Kidney (tissue), 14 donors: ENCODE results near the gene PCSK9. TPM values are rescaled to one million over a fixed set of nuclear protein-coding genes. Genes with fewer than 3 reads are reported as not detected.

Source experiments
- DNase-seq, 5 donors: peaks; one replicate each; pipeline ENCODE4 v3.0.0-alpha.2; 2013 to 2020
- FAIRE-seq: peaks from 2 replicates; lab custom pipeline; 2012; peaks lifted over from hg19 to GRCh38; lab: Jason Lieb, UNC
- H3K27ac ChIP-seq, 2 donors: one replicate each; pipeline ENCODE4 v1.7.0; 2013; ENCODE audit warnings: low read depth in 2 of 2, low read length in 2 of 2, inconsistent platforms in 1 of 2
- H3K27me3 ChIP-seq: one replicate; pipeline ENCODE4 v1.7.1; 2013; ENCODE audit warnings: low read length, inconsistent platforms; ENCODE audit not compliant: control insufficient read depth, insufficient read depth
- H3K36me3 ChIP-seq, 3 donors: one replicate each; pipeline versions ENCODE4 v1.7.0 to v1.7.1; 2013; ENCODE audit warnings: low read length in 3 of 3, control low read depth in 1 of 3, inconsistent platforms in 1 of 3; ENCODE audit not compliant: insufficient read depth in 3 of 3, control insufficient read depth in 2 of 3
- H3K4me1 ChIP-seq, 3 donors: one replicate each; pipeline versions ENCODE4 v1.7.0 to v1.7.1; 2013; ENCODE audit warnings: low read length in 3 of 3, inconsistent platforms in 1 of 3, low read depth in 1 of 3; ENCODE audit not compliant: control insufficient read depth in 2 of 3, insufficient read depth in 2 of 3
- H3K4me3 ChIP-seq, 3 donors: one replicate each; pipeline versions ENCODE4 v1.7.0 to v1.8.1; 2013; ENCODE audit warnings: low read length in 3 of 3, control low read depth in 1 of 3, inconsistent platforms in 1 of 3
- H3K9ac ChIP-seq, 3 donors: one replicate each; pipeline versions ENCODE4 v1.7.0 to v1.7.1; 2013; ENCODE audit warnings: low read length in 3 of 3, control low read depth in 1 of 3, inconsistent platforms in 1 of 3
- H3K9me3 ChIP-seq, 3 donors: one replicate each; pipeline versions ENCODE4 v1.7.0 to v1.7.1; 2013; ENCODE audit warnings: low read length in 3 of 3, control low read depth in 1 of 3, inconsistent platforms in 1 of 3; ENCODE audit not compliant: control insufficient read depth in 2 of 3, insufficient read depth in 1 of 3
- CTCF ChIP-seq: IDR thresholded peaks from 3 replicates; pipeline ENCODE4 v1.5.1; 2012; ENCODE audit warnings: mild to moderate bottlenecking, moderate library complexity, borderline replicate concordance; ENCODE audit not compliant: insufficient read depth; ENCODE audit errors: extremely low read depth
- intact Hi-C: fragments of 100-400 bp; cut with DNase I; formaldehyde crosslinking; loops from one replicate; pipeline ENCODE4 v1.11.1; 2022
- polyA plus RNA-seq: library from polyadenylated mRNA; stranded (reverse); fragments of 350-450 nt; fragmentation: Illumina TruSeq; extraction: RNeasy Lipid Tissue Mini Kit (QIAGEN cat#74804); gene quantifications from one replicate; pipeline ENCODE4 v1.2.3, GENCODE V29; 2014; ENCODE audit warnings: low read depth, low replicate concordance; ENCODE audit not compliant: insufficient read depth
- total RNA-seq: library from RNA; stranded (reverse); fragmentation: NEBNext Ultra II Directional; extraction: Animal tissue kit (Norgen Biotek cat#: 25700); gene quantifications from one replicate; pipeline ENCODE4 v1.2.1, GENCODE V29; 2021
- donor health status: control.
- donor health status: control.
- donor health status: control.
- donor health status: control.
- donor health status: control.
- donor health status: DM: yes; HTN: yes; CAD: no.
- donor health status: Normal renal cell carcinoma (clear cell type).

PCSK9 gene
- total and polyA plus RNA-seq, 2 donors from 2014 or later: 0.13 to 0.28 TPM

GRCh38 chr1:55012661-55013060 is 26.7 kb upstream of the PCSK9 start:
- Histone ChIP-seq H3K4me3 (no peak overlapping the region), H3K36me3 (peaks cover 0 to 12% (median 0%) of the 10 kb centered on the region in 3 donors), H3K9me3 (no peaks in the 10 kb centered on the region), H3K9ac (no peak overlapping the region), H3K4me1 (no peaks in the 10 kb centered on the region), H3K27ac (no peak overlapping the region), H3K27me3 (no peaks in the 10 kb centered on the region)
- DNase-seq: no peak
- intact Hi-C loops: no loop called here
- FAIRE-seq: no peak
- no peak for TF ChIP-seq CTCF

GRCh38 chr1:55015123-55015522 is 24.2 kb upstream of the PCSK9 start:
- Histone ChIP-seq H3K4me1 (no peaks in the 10 kb centered on the region), H3K9ac (no peak overlapping the region), H3K9me3 (no peaks in the 10 kb centered on the region), H3K27me3 (no peaks in the 10 kb centered on the region), H3K4me3 (no peak overlapping the region), H3K36me3 (no peaks in the 10 kb centered on the region), H3K27ac (no peak overlapping the region)
- TF ChIP-seq CTCF: no peak
- no peak for DNase-seq
- intact Hi-C loops: no loop called here
- no peak for FAIRE-seq

- no peak for TF ChIP-seq CTCF
- DNase-seq (no peak), FAIRE-seq (no peak)
- Histone ChIP-seq H3K9ac (no peak overlapping the region), H3K9me3 (no peaks in the 10 kb centered on the region), H3K4me3 (no peak overlapping the region), H3K27ac (no peak overlapping the region), H3K36me3 (no peaks in the 10 kb centered on the region), H3K4me1 (no peaks in the 10 kb centered on the region), H3K27me3 (no peaks in the 10 kb centered on the region)
- intact Hi-C loops: no loop called here
Observed at GRCh38 chr1:55015731-55016620, 23.4 kb upstream of the PCSK9 start.

GRCh38 chr1:55018395-55018794 is 21.0 kb upstream of the PCSK9 start:
- FAIRE-seq (no peak), DNase-seq (no peak)
- no peak overlapping the region for H3K4me3 ChIP-seq
- H3K27me3 ChIP-seq: no peaks in the 10 kb centered on the region
- H3K9me3 ChIP-seq: no peaks in the 10 kb centered on the region
- H3K36me3 ChIP-seq: no peaks in the 10 kb centered on the region
- TF ChIP-seq CTCF: no peak
- intact Hi-C loops: no loop called here
- no peak overlapping the region for H3K27ac ChIP-seq
- no peaks in the 10 kb centered on the region for H3K4me1 ChIP-seq
- no peak overlapping the region for H3K9ac ChIP-seq
